ENCODE results near the gene ACYP1.
A peak's percentile ranks its signal among the peaks of the same experiment; 100 is the strongest.

Gene ACYP1

DNA sequence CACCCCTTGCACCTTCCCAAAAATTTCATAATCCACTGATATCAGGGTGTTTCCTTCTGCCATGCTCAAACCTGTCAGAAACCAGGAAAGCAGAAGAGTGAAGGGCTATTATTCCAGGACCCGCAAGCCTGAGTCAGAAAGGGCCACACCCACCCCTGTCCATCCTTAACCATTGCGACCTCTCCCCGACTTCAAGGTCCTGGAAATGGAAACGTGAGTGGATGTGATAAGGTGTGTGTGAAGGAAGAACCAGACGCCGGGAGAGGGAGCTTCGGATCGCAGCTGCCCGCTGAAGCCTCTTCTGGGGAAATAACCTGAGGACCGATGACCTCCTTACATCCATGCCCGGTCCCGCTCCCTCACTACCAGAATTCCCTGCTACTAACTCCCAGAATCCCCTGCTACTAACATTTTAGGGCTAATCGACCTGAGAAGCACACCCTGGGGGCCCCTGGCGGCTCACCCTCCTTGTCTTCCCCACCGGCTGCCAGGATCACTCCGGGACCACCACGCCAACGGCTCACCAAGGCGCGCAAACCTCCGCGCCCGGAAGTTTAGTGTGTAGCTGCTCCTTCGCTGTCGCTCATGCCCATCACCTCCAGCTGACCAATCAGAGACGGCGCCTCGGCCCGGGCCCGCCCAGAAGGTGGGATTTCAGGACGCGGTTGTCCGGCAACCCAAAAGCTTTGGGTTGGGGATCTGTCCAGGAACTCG, at the start of gene ACYP1:
Gene ACYP1, minus strand, starts transcription at position 534 of the 714 bp plus-strand sequence. Its CDS starts 471 bp downstream, at position 63.
- peak; percentile 96 for DNase-seq

DNA sequence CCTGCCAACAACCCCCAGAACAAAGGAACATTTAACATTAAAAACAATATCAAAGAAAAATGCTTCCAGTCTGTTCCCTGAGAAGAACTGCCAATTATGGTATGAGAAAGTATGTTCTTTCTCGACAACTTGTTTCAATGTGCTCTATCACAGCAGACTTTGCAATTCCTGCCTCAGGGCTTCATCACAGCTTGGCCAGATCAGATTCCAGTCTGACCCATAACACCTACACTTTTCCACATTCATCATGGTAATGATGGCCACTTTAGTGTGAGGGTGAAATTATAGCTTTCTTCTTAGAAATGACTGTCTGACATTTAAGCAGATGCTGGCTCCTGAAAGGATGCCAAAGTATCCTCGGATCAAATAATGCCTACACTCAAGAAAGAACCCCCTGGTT, 46.1 kb upstream of the ACYP1 start:
- DNase-seq: no peak

DNA sequence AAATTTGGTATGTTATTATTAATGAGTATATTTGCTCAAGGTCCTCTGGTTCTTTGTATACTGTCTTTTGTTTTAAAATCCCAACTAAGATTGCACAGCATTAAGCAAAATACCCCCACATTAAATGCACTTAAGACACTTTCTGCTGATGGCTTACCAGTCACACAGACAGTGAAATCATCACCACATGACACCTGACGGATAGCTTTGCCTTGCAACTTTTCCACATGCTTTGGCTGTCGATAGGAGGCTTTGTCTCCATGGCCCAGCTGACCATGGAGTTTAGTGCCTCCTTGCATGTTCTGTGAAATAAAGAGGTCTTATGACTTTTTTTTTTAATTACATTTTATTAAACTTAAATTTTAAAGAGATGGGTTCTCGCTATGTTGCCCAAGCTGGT, 43.4 kb upstream of the ACYP1 start:
- no peak for DNase-seq

DNA sequence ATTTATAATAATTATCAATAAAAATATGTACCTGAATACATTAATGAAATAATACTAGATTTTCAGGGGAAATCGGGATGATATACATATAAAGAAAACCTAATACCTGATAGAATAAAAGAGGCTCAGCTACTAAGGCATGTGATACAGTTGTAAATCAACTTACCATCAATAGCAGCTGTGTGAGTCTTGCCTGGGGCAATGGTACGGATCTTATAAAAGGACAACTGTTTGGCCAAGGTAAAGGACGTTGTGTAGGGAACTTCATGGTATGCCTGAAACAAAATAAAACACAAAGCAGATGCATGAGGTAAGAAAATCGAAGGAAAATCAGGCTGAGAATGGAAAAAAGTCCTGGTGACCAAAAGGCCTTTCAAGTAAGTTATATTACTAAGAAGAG, 37.7 kb upstream of the ACYP1 start:
- DNase-seq: no peak

DNA sequence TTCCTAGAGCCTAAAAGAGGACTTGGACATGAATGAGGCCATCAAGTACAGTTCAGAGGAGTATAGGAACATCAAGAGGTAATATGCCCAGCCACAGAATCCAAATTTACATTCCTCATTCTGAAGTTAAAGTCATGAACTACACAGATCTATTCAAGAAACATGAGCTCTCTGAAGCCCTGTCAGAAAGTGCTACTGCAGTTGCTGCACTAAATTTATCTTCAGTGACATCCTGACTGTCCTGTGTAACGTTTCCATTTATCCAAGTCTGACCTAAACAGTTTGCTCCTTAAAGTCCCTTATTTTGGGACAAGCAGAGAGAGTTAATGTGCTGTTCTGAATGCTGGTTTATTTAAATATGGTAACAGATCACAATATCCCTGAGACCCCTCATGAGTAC, 34.9 kb upstream of the ACYP1 start:
- DNase-seq: no peak

DNA sequence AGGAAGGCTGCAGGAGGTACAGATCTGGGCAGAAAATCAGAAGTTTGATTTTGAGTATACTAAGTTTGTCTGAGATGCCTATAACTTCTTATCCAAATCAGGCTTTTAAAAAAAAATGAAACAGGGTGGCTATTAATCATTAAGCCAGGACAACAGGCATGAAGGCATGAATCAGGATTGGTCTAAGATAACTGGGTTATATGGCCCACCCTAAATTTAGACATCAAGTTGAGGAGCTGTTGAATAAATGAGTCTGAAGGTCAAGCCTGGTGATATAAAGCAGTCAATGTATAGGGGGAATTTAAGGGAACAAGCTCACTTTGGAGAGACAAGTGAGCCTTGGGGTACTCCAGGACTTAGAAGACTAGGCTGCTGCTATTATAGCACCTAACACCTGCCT, 34.4 kb upstream of the ACYP1 start:
- no peak for DNase-seq

DNA sequence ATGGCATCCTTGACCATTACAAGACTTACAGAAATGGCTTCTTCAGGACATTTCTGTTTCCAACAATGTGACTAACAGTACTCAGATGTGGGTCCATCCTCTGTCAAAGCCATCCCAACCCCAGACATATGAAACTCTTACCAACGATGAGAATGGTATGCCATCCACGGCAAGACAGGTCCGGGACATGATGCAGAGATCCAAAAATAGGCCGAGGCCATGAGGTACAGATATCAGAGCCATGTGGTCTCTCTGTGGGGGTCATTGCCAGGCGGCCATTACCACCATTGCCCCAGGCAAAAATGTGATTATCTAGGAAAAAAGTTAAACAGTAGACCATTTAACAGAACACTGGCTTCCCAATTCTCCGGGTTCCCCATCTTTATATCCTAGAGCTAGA, 33.1 kb upstream of the ACYP1 start:
- DNase-seq: no peak

DNA sequence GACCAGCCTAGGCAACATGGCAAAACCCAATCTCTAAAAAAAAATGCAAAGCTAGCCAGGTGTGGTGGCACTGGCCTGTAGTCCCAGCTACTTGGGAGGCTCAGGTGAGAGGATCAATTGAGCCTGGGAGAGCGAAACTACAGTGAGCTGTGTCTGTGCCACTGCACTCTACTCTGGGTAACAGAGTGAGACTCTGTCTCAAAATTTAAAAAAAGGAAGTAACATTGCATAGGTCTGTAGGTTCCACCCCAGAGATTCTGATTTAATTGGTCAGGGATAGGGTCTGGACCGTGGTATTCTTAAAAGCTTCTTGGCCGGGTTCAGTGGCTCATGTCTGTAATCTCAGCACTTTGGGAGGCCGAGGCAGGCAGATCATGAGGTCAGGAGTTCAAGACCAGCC, 31.9 kb upstream of the ACYP1 start:
- DNase-seq: no peak

DNA sequence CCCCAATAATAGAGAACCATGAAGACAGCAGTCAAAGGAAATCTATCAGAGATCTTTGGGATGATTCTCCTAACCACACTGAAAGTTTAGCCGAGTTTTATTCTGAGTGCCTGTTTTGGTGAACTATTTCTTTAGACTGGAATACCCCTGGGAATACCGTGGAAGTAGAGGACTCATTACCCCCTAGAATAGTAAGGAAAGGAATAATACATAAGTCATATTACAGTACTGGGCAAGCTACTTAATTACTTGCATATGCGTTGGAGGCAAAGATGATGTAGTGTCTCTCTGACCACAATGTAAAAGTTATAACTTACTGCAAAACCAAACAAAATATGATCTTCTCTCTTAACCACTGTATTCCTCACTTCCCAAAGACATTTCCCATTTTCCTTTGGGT, 31.1 kb upstream of the ACYP1 start:
- no peak for DNase-seq

DNA sequence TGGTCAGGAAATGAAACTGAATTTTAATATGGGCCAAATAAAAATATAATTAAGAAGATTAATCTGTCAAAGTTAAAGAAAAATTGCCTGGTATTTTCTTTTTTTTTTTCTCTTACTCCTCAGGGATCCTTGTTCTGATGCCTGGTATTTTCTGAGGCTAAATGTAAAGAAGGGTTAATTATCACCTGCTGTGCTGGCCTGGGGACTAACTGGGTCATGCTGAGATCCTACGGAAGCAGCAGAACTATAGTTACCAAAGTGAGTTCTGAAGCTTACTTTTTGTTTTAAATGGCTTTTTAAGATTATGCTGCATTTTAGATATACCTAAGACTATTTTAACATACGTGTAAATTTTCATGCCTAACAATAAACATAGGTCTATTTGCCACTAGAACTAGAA, 28.9 kb upstream of the ACYP1 start:
- DNase-seq: no peak

DNA sequence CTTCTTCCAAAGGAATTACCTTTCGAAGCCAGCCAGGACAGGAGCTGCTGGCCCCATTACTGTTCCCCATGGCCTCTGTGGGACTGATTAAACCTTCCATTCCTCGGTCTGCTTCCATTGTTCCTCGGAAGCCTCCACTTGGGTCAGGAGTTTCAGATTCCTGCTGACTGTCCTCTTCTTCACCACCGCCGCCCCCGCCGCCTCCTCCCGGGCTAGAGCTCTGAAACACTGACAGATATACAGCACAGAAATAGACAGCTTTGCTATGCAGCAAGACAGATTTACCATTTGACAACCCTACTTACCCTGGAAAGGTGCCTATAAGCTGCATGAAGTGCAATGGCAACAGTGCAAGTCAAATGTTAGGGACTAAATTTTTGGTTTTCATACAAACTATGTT, 27.4 kb upstream of the ACYP1 start:
- no peak for DNase-seq

DNA sequence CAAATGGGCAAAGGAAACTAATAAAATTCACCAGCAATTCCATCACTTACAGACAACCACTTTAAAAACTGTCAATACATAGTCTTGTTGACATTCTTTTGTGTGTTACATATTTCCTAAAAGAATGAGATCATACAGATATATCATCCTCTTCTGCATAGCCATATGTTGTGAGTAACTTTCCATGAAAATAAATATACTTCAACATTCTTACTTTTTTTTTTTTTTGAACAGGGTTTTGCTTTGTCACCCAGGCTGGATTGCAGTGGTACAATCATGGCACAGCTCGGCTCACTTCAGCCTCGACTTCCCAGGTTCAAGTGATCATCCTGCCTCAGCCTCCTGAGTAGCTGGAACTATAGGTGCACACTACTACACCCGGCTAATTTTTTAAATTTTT, 26.5 kb upstream of the ACYP1 start:
- no peak for DNase-seq

DNA sequence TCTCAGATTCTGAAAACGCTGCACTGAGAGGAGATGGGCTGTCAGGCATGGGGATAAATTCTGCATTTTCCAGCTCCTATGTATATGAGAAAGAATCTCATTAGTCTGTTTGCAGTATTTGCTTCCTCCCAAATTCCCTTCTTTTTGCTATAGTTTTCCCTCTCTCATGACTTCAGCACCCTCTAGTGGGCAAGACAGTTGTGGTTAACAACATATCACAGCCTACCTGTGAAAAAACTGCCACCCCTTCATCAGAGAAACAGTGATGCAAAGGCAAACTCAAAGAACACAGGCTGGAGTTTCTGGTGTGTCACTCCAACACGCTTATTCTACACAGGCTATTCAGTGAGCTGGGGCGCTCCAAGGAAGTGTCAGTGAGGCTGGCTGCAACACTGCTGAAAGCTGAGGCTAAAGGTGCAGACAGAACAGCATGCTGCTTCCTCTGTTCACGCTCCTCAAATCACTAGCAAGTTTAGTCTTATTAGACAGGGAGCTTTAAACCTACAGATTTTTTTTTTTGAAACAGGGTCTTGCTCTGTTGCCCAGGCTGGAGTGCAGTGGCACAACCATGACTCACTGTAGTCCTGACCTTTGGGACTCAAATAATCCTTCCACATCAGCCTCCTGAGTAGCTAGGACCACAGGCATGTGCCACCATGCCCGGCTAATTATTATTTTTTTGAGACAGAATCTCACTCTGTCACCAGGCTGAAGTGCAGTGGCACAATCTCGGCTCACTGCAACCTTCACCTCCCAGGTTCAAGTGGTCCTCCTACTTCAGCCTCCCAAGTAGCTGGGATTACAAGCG, 24.9 kb upstream of the ACYP1 start:
- DNase-seq: peak; percentile 50

DNA sequence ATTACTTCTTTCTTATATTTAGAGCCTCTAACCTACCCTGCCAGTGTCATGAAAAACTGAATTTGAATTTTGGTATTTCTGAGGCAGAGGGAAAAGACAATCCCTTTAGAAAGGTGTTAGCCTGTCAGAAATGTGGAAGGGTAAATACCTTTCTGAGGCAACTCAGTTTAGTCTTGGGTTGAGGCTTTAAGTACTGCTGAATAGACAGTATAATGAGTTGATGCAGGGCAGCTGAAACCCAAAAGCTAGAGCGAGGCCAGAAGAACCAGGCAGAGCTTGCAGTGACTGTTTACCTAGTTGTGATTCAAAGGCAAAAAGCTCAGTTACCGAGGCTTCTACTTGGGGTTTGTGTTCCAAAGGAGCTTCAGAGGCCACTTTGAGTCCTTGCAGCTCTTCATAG, 24.3 kb upstream of the ACYP1 start:
- DNase-seq: no peak

DNA sequence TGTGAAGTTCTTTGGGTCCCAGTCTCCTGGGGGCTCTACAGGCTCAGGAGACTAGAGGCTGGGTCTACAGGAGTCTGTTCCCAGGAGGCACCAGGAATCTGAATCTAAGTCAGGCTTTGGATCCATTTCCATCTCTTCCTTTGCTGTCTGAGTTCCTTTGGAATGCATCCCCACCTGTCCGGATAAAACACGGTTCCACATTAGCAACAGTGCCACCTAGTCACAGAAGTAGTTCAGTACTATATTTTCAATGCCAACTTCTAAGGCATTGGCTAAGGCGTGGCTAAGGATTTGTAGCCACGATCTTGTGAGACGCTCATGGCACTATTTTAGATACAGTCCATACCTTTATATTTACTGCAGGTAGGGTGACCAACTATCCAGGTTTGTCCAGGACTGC, 20.7 kb upstream of the ACYP1 start:
- DNase-seq: no peak

DNA sequence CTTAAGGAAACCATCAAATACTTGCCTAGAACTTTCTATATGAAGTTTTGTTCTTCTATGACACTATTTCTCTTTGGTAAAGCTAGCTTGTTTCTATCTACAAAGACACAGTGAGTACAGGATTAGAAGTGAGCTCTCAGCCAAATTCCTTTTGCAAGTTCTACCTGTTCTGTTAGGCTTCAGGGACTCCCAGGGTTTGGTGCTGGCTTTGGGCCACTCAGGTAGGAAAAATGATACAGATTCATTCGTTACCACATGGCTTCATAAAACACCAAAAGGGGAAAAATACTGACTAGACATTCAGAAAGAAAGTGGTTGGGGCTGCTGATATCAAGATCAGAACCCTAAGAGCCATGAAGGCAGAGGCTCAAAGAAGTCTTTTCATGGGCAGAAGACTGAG, 19.4 kb upstream of the ACYP1 start:
- DNase-seq: no peak

DNA sequence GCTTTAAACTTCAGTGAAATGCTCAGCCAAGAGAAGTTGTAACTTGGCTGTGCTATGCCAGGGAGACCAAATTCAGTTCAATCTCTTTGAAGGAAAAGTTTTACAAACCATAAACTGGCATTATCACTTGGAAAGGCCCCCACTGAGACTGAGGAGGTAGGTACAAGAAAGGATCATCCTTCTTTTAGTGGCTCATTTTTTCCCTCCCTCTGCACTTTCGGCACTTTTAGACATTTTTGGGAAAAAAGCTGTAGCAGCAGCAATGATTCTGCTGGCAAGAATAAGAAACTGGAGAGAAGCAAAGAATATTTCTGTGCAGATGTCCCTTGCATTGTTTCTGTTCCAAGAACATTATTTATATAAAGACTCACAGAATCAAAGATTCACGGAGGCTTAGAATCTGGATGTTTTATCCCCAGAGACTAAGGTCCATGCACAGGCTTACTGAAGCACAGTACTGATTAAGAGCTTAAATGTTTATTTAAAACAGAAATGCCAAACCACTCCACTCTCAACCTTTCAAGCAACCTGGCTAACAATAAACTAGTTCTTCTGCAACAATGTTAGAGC, 17.9 kb upstream of the ACYP1 start:
- DNase-seq: no peak

DNA sequence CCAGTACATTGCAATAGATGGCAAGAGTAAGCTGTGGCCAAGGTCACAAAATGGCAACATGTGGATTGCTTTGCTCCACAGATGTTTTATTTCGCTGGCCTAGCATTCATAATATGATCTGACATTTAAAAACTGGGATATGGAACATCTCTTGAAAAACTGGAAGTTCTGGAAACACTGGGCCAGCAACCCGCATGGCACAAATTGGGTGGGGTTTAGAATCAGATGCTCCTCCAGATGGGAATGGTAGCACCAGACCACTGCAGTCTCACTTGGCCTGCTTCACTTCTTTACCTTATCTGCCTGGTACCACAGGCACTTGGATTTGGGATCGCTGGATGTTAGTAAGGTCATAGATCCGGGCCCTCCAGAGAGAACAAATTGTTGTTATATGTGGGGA, 15.7 kb upstream of the ACYP1 start:
- no peak for DNase-seq

DNA sequence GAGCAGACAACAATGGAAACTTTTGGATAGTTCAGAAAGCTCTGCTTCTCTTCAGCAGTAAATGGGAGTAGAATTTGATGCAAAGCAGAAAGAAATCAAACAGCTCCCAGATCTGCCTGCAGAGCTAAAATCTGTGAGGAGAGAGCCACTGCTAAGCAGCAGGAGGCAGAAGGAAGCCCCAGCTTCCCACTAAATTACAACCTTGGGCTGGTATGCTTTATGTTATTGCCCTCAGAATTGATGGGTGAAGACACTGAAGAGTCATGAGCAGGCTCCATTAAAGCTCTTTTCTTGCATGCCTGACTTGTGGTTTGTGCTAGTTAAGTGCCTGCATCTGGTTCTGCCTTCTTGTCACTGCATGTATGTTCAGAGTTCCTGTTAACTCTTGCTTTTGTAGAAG, 14.0 kb upstream of the ACYP1 start:
- DNase-seq: no peak

DNA sequence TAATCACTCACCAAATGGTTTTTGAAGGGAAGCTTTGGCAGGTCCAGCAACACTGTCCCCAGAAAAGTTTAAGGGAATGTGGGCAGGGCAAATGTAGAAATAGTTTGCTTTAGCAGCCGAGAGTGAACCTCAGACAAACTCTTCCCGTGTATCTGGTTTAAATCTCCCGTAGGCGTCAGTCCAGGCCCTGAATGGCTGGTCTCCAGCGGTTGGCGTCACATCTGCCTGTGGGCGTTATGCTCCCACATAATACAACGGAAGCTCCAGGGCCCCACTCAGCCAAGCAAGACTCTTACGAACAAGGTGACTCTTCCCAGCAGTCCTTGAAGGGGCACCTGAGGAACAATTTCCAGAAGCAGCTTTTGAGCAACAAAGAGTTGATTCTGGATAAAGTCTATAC, 6.6 kb upstream of the ACYP1 start:
- no peak for DNase-seq

DNA sequence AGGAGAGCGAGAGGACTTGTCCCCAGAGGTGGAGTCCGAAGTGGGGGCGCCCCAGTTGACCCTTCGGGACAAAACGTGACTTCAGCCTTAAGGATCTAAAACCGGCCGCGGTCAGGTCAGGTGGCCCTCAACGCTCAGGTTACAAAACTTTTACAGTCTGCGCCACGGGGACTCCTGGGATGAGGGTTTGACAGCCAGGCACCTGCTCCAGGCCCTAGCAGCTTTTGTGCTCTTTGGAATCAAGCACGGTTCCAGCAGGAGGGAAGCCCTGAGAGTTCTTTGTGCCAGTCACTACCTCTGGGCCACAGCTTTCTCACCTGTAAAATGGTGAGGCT, 6.0 kb upstream of the ACYP1 start:
- DNase-seq: no peak

DNA sequence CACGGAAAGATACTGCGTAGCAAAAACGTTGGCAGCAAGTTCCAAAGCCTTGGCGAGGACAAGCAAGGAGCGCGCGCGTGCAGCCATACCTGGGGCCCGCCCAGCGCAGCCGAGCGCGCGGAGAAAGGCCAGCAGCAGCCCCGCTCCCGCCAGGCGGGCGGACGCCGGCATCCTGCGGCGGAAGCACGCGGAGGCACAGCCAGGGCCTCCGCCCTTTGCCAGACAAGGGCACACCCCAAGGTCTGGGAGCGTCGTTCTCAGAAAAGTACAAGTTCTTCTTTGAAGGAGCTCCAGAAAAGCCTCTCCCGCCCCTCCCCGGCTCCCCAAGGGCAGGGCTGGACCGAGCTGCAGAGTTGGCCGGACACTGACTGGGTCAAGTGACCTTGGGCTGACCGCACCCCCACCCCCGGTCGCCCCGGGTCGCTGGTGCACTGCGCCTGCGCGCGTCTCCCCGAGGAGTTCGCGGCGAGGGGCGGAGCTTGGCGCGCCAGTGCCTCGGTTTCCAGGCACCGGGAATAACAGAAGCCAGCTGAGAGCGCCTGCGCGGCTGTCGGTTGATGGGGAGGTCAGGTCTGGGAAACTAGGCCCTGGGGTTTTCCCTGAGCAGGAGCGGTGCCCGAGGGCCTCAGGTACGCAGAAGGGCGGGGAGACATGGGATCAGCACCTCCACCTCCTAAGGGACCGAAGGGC, 5.4 kb upstream of the ACYP1 start, which contains the start of gene ZC2HC1C:
Gene ZC2HC1C, plus strand, starts transcription at position 521 of the 690 bp plus-strand sequence. CDS start 933 bp downstream, outside the sequence.
- peak; percentile 85 for DNase-seq

DNA sequence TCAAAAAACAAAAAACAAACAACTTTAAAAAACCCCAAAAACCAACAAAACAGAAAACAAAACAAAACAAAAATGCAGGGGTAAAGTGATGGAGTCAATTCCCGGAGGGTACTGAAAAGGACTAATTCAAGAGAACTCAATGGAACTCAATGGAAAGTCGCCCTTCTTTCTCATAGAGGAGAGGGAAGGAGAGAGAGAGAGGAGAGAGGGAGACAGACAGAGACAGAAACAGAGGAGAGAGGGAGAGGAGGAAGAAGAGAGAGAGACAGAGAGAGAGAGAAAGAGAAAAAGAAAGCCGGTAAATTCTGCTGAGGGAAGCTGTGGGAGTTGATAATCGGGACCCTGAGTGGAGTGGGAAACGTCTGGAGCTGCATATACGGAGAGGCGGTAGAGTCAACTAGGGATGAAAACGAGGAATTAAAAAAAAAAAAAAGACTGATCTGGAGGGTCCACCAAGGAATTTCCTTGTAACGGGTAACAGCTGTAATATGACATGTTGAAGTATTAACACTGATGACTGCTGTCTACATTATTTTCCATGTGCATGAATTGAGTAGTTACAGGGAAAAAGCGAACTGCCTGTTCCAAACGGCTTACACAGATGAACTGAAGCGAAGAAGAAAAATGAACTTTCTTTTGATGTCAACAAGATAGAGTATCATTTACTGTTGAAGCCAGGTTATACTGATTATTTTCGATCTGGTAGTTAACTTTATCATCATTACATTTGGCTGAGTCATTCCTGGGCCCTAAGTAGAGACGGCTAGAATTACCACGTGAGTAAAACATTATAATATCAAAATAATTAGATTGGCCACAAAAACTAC, 4.7 kb upstream of the ACYP1 start:
- DNase-seq: no peak

All from stimulated activated CD8-positive, alpha-beta memory T cell treated with anti-CD3 and anti-CD28 coated beads, Interleukin-4, amount 100 ng/mL, for 48 hours (primary cell).